COLO668 (cell line): ENCODE data around the gene CDC6.
A peak's percentile ranks its signal among the peaks of the same experiment; 100 is the strongest.
"Not testable (repeated sequence)": the region's sequence is repeated elsewhere in the genome, so short reads cannot be mapped to it uniquely, and the experiment has no call there.

ENCODE experiments used
- DNase-seq: peaks from one replicate; lab custom pipeline; 2025; ENCODE audit not compliant: unreplicated experiment; lab: John Stamatoyannopoulos, UW

The CDC6 gene

GRCh38 chr17:40287159-40287493, 553 bp upstream of the CDC6 start:
- DNase-seq = no peak

- peak; percentile 7 for DNase-seq
Measured at GRCh38 chr17:40290629-40291280, 3.1 kb downstream of the CDC6 start.

GRCh38 chr17:40291281-40291664, 3.6 kb downstream of the CDC6 start:
- DNase-seq = no peak

GRCh38 chr17:40293363-40293762, 5.7 kb downstream of the CDC6 start:
- no peak for DNase-seq

GRCh38 chr17:40295488-40296436, 8.1 kb downstream of the CDC6 start:
- DNase-seq = no peak

- DNase-seq = no peak
Measured at GRCh38 chr17:40297511-40297910, 9.8 kb downstream of the CDC6 start.

- DNase-seq = no peak
Measured at GRCh38 chr17:40298726-40299125, 11.0 kb downstream of the CDC6 start.

- DNase-seq = not testable (repeated sequence)
Measured at GRCh38 chr17:40299159-40299757, 11.6 kb downstream of the CDC6 start.

- DNase-seq = peak; percentile 11
Measured at GRCh38 chr17:40301315-40301714, 13.6 kb downstream of the CDC6 start.

- DNase-seq = peak; percentile 45
Measured at GRCh38 chr17:40303009-40303657, 15.5 kb downstream of the CDC6 start.

GRCh38 chr17:40303708-40304551, 16.3 kb downstream of the CDC6 start:
- peak; percentile 26 for DNase-seq

GRCh38 chr17:40304552-40304863, 16.8 kb downstream of the CDC6 start:
- not testable (repeated sequence) for DNase-seq

GRCh38 chr17:40304866-40305265, 17.2 kb downstream of the CDC6 start:
- not testable (repeated sequence) for DNase-seq

- DNase-seq = no peak
Measured at GRCh38 chr17:40306395-40306794, 18.7 kb downstream of the CDC6 start.

GRCh38 chr17:40307001-40307730, 19.5 kb downstream of the CDC6 start:
- DNase-seq = peak; percentile 9

GRCh38 chr17:40307740-40308239, 20.1 kb downstream of the CDC6 start:
- no peak for DNase-seq

- peak; percentile 36 for DNase-seq
Measured at GRCh38 chr17:40309031-40309948, 21.6 kb downstream of the CDC6 start, which contains the start of gene RARA. Gene RARA, plus strand, starts transcription at chr17:40309180. Its CDS starts 22,039 bp downstream, at chr17:40331219.

- no peak for DNase-seq
Measured at GRCh38 chr17:40309949-40310510, 22.4 kb downstream of the CDC6 start.
